ENCODE measurements around the gene SLC50A1. TPM values are rescaled to one million over a fixed set of nuclear protein-coding genes. Genes with fewer than 3 reads are reported as not detected.
A peak's percentile ranks its signal among the peaks of the same experiment; 100 is the strongest.

SLC50A1 gene, protein sequence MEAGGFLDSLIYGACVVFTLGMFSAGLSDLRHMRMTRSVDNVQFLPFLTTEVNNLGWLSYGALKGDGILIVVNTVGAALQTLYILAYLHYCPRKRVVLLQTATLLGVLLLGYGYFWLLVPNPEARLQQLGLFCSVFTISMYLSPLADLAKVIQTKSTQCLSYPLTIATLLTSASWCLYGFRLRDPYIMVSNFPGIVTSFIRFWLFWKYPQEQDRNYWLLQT
- 12.2 and 13.4 TPM in 2 replicates for total RNA-seq
- 33.5 TPM for polyA plus RNA-seq (2012)

DNA sequence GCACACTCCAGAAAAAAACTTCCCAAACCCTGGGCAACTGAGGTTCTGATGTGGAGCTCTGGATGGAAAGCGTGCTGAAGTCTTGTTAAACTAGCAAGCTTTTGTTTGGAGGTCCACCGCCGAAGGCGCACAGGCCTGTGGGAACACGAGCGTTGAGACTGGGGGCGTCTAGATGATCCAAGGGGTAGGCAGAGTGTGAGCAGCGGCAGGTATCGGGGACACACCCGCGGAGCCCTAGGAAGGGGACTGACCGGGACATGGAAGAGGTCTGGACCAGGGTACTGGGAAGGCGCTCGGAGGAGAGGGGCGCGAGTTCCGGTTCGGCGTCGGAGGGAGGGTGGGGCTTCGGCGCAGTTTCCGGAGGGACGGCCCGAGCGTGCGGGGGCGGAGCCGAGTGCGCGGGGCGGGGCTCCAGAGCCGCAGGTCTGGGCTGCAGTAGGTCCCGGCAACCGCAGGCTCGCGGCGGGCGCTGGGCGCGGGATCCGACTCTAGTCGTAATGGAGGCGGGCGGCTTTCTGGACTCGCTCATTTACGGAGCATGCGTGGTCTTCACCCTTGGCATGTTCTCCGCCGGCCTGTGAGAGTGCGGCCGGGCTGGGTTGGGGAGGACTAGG lies at the start of gene SLC50A1:
SLC50A1 (plus strand) TSS at position 438 of the 614 bp plus-strand sequence; CDS start at position 498, 60 bp downstream.
- DNase-seq (ENCODE audit: low read depth), result peak; percentile 95

DNA sequence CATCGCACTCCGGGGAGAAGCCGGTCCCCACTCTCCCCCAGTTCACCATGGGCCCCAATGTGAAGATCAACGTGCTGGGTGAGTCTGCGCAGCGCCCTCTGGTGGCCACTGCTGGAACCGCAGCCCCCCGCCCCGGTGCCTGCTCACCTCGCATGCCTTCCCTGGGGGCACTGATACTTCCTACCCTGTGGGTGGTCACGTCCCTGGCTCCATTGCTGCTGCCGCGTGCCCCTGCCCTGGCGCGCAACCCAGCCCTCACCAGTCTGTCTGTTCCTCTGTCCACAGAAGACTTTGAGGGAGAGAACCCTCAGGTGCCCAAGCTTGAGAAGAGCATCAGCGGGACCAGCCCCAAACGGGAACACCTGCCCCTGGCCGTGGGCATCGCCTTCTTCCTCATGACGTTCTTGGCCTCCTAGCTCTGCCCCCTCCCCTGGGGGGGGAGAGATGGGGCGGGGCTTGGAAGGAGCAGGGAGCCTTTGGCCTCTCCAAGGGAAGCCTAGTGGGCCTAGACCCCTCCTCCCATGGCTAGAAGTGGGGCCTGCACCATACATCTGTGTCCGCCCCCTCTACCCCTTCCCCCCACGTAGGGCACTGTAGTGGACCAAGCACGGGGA lies 49.4 kb upstream of the SLC50A1 start:
- DNase-seq (ENCODE audit: low read depth), result peak; percentile 36

DNA sequence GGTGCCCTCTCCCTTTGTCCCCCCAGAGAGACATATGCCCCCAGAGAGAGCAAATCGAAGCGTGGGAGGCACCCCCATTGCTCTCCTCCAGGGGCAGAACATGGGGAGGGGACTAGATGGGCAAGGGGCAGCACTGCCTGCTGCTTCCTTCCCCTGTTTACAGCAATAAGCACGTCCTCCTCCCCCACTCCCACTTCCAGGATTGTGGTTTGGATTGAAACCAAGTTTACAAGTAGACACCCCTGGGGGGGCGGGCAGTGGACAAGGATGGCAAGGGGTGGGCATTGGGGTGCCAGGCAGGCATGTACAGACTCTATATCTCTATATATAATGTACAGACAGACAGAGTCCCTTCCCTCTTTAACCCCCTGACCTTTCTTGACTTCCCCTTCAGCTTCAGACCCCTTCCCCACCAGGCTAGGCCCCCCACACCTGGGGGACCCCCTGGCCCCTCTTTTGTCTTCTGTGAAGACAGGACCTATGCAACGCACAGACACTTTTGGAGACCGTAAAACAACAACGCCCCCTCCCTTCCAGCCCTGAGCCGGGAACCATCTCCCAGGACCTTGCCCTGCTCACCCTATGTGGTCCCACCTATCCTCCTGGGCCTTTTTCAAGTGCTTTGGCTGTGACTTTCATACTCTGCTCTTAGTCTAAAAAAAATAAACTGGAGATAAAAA lies 48.7 kb upstream of the SLC50A1 start:
- DNase-seq (ENCODE audit: low read depth), result no peak

DNA sequence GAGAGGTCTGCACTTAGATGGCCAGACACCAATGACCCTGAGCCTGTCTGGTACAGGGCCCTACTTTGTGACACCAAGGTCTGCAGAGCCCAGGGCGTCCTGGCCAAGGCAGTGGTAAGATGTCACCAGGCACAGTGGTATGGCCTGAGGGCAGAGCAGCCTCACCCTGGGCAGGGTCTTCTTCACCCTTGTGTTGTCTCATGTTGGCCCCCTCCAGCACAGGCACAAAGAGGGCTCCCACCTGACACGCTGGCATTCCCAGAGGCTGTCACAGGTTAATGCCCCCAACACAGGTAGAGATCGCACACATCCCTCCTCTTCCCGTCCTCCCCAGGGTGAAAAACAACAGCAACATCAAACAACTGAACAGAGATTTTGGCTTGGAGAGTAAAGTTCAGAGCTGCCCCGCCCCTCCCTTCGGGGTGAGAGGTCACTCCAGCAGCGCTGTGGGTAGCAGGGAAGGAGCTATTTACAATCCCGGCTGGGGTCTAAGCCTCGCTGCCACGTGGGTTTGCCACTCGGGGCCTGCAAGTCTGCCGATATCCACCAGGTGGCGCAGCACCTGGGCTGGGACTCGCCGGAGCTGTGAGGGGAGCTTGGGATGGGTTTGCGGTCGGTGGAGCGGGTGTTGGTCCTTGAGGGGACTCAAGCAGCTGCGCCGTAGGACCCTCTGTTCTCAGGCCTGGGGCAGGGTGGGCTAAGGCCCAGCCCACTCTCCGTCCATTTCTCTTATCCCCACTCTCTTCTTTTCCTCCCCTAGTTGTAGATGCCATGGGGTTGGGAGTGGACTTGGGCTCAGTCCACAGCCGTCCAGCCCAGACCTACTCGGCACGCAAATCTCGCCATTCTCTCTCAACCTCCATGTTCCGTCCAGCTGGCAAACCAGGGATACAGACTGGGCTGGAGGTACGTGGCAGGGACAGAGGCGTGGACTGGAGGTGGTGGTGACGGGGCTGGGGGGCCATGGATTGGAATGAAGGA lies 44.3 kb upstream of the SLC50A1 start:
- DNase-seq (ENCODE audit: low read depth), result peak; percentile 73

DNA sequence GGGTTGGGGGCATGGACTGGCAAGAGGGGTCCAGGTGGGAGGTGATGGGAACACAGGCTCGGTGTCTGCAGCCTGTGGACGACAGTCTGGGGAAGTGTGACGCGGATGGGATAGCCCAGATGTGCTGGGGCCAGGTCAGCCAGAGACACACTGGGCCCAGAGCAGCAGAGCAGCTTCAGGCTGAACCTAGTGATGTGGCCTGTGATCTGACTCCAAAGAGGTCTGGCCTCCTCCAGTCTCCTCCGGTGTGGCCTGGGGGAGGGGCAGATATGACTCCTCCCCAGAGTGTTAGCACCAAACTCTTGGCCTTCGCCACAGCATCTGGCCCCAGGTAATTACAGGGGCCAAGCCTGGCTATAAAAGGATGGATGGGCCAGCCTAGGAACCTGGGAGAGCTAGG lies 43.5 kb upstream of the SLC50A1 start:
- DNase-seq (ENCODE audit: low read depth), result no peak

DNA sequence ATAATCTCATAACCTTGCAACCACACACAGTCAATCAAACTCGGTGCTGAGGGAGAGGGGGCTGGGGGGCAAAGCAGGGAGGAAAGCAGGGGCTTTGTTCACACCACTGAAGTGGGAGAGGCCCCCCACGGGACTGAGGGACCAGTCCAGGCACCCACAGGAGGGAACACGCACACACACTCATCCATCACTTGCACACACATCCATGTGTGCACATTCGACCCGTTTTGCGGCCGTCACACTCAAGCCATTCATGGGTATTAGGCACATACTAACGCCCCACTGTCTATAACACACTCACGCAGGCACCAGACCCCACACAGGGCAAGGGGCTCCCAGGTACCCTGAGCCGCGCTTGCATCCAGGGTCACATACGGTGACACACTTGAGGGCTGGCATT lies 43.0 kb upstream of the SLC50A1 start:
- DNase-seq (ENCODE audit: low read depth), result no peak

DNA sequence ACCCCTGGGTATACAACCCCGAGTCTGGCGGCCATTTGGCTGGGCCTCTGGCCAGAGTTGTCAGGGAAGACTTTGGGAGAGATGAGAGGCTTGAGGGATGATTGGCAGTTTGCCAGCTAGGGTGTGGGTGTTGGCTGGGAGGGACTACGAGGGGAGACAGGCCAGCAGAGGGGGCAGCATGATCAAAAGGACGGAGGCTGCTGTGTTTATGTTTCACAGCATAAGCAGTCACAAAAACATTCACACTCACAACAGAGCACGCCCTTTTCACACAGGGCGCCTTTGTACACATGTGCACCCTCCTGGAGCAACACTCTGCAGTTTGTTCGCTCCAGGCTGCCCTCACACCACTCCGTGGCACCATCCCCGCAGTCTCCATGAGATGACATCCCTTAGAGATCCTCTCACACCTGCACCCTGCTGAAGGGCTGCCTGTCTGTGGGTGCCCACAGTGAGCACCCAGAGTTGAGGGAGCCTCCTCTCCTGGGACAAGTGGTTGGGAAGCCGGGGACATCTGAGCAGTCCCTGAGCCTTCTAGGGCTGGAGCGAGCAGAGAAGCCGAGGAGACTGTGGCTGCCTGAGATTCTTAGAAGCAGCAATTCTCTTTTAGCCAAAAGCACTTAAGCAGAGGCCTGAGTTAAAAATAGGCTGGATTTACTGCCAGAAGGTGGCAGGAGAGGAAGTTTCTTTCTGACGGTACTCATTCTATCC lies 41.6 kb upstream of the SLC50A1 start:
- DNase-seq (ENCODE audit: low read depth), result peak; percentile 50

DNA sequence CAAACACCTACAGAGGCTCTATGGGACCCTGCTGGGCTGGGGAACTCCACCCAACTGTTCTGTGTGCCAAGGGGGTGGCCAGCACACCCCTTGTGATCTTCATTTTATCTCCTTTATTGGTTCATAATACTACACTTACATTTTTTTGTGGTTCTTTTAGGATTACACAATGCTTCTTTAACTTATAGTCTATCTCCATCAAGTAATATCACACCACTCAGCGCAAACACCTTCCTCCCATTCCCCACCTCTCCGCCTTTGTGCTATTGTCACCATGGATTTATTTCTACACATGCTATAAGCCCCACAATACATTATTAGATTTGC lies 41.1 kb upstream of the SLC50A1 start:
- no peak for DNase-seq (ENCODE audit: low read depth)

DNA sequence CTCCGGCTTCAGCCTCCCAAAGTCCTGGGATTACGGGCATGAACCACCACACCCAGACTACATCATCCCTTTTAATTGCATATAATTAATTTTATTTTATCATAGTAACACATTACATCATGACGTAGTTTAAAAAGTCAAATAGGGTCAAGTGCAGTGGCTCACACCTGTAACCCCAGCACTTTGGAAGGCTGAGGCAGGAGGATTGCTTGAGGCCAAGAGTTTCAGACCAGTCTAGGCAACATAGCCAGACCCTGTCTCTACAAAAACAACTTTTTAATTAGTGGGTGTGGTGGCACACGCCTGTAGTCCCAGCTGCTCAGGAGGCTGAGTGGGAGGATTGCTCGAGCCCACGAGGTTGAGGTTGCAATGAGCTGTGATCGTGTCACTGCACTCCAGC lies 36.3 kb upstream of the SLC50A1 start:
- DNase-seq (ENCODE audit: low read depth), result no peak

DNA sequence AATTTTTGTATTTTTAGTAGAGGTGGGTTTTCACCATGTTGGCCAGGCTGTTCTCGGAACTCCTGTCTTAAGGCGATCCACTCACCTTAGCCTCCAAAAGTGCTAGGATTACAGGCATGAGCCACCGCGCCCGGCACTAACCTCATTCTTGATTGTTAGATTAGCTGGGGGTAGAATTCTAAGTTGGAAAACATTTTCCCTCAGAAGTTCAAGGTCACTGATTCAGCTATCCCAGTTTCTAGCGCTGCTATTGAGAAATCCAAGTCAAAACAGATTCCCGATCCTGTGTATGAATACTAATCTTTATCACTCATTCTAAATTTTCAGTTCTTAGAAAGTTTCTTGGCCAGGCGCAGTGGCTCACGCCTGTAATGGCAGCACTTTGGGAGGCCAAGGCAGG lies 32.3 kb upstream of the SLC50A1 start:
- DNase-seq (ENCODE audit: low read depth), result no peak

DNA sequence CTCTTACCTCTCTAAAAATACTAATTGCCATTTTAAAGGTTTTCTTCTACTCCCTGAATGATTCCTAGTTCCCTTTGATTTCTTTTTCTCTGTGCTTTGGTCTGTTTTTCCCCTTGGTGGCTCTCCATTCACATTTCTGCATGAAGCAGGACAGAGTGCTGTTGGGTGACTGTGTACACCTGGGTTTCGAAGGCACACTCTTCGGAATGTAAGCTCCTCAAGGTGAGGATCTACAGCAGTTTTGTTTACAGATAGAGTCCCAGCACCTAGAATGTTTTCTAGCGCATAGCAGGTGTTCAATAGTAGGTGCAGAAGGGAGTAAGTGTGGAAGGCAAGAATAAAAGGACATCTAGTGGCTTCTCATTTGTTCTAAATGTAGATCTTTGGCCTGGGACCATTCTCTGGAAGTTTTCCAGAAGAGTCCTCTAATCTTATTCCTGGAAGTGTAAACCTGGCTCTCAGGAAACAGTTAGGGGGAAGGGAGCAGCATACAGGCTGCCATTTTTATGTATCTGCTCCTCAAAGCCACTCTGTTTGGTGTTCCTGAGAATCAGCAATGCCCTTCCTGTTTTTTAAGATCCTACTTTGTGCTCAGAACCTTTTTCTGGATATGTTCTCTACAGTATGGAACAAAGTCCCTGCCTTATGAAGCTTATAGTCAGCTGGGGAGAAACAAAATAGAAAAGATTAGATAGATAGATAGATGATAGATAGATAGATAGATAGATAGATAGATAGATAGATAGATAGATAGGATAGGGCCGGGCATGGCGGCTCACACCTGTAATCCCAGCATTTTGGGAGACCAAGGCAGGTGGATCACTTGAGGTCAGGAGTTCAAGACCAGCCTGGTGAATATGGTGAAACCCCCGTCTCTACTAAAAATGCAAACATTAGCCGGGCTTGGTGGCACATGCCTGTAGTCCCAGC lies 30.8 kb upstream of the SLC50A1 start:
- no peak for DNase-seq (ENCODE audit: low read depth)

DNA sequence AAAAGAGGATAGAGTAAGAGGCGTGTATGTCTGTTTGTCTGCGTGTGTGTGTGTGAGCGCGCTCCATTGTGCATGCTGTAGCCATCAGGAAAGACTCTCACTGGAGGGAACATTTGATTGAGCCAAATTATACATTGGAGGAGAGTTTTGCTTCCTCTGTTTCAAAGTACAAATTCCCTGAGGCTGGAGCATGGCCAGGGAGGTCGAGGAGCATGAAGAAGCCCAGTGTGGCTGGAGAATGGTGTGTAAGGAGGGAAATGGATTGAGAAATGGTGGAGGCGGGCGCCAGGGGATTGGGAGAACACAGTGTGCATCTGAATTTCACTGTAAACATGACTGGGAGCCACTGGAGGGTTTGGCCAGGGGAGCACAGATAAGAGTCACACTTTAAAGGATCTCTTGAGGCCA lies 30.0 kb upstream of the SLC50A1 start:
- DNase-seq (ENCODE audit: low read depth), result no peak

DNA sequence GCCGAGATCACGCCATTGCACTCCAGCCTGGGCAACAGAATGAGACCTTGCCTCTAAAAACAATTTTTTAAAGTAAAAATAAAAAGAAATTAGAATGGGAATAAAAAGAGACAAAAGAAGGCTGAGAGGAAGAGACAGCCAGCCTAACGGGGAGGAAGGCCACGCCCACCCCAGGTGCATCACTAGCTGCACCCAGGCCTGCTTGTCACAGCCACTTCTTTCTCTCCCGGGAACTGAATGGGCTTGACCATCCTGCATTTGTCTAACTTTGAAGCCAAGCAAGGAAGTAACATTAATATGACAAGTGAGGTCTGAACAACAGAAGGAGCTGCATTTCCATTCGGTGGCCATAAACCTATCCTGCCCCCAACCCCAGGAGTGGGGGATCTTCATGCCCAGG lies 28.8 kb upstream of the SLC50A1 start:
- no peak for DNase-seq (ENCODE audit: low read depth)

DNA sequence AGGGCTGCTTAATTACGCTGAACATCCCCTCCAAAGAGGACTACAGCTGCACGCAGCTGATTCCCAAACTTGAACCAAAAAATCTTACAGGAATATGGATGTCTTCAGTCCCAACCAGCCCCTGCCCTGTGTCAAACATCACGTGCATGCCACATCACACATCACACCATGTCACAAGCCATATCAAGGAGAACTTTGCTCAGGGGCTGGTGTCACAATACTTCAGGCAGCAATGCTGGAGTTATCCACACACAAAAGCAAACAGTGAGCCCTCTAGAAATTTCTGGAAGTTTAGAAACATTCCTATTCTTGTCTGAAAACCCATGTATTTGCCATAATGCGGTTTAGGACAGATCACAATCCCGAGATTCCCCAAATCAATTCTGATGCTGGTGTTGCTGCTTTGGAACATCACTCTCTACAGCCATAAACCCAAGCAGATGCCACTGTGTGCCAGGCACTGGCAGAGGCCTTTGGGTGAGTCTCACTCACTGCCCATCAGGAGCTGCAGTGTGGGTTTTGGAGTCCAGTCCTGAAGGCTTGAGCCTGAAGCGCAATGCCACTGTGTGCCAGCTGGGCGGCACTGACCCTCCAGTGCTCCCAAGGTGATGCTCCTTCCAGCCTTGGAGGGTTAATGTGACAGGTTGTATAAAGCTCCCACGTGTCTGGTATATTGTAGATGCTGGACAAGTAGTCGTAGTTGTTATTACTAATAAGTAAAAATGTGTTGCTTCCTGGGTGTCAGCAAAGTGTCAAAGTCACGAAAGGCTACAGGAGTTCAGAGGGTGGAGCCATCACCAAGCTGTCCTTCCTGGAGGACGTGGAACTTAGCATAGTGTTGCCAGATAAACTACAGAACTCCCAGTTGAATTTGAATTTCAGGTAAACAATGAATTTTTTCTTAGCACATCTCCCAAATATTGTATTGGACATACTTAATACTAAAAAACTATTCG lies 28.1 kb upstream of the SLC50A1 start:
- DNase-seq (ENCODE audit: low read depth), result no peak

DNA sequence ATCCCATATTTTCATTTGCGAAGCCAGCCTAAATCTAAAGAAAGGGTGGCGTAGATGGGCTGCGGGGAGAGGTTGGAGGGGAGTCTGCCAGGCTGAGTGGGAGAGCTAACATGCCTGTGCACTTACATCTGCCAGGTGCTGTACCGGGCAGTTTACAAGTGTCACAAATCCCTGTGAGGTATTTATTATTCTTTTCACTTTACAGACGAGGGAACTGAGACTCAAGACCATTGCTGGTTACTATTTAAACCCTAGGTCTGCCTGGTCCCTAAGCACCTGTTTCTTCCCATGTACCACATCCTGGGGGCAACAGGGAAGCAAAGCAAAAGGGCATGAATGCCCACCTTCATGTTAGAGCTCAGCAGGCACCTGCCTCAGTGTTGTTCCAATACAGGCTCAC lies 27.4 kb upstream of the SLC50A1 start:
- no peak for DNase-seq (ENCODE audit: low read depth)

DNA sequence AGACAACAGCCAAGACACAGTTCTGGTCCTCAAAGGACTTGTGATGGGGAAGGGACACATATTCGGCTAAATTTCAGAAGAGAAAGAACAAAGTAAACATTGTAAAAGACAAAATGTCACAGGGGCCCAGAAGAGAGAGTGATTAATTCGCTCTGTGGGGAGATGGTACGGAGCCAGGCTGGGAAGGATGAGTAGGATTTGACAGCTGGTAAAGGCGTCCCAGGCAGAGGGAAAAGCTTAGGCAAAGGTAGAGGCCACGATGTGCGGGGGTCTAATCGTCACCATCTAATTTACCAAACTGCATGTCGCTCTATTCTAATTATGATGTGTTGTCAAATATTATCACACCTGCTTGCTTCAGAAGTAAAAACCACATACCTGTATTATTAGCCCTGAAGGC lies 25.3 kb upstream of the SLC50A1 start:
- DNase-seq (ENCODE audit: low read depth), result no peak

DNA sequence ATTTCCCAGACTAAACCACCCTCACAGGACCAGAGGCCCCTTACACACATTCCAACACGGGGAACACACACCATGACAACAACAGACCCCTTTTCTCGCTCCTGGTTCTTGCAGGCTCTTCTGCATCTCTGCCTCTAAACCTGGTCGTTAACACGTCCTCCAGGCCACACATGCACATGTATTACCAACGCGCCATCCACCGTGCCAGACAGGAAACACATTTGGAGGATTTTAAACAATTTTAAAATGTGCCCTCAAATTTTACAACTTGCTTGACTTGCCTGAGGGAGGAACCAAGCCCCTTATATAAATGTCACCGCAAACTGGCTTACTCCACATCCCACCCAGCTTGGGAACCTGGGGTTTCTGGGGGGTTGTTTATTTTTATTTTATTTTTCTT lies 24.8 kb upstream of the SLC50A1 start:
- no peak for DNase-seq (ENCODE audit: low read depth)

DNA sequence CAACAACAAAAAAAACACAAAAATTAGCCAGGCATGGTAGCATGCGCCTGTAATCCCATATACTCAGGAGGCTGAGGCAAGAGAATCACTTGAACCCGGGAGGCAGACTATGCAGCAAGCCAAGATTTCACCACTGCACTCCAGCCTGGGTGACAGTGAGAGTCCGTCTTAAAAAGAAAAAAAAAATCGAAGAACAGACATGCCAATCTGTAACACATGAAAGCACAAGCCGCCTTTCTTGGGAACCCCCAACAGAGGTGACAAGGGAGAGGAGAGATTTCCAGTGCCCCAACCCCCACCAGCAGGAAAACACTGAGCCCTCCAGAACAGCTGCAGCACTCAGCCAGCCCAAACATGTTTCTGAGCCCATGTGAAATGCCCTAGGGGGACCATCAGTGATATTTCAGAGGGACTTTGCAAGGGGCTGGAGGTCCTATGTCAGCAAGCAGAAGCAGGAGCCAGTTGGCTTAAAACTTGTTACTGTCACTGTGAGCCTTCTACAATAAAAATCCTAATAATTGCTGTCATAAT lies 22.1 kb upstream of the SLC50A1 start:
- no peak for DNase-seq (ENCODE audit: low read depth)

All from myocyte (in vitro differentiated cells).